Tibial nerve (tissue), 4 donors: Measurements from ENCODE around the gene NAMPT. TPM values are rescaled to one million over a fixed set of nuclear protein-coding genes. Genes with fewer than 3 reads are reported as not detected.
A peak's percentile ranks its signal among the peaks of the same experiment; 100 is the strongest.

ENCODE experiments used
- DNase-seq, 2 donors: peaks; one replicate each; pipeline ENCODE4 v3.0.0-alpha.2; 2019; ENCODE audit warnings: low spot score in 2 of 2
- H3K27ac ChIP-seq, 4 donors: fragments of 200-600 bp; sonication (generic) in 3 of 4; one replicate each; pipeline ENCODE4 v1.5.1; 2017 to 2019; ENCODE audit warnings: mild to moderate bottlenecking in 1 of 4
- H3K27me3 ChIP-seq, 2 donors: fragments of 200-600 bp; sonication (generic) in 1 of 2; one replicate each; pipeline versions ENCODE4 v1.5.1 to v1.6.0; 2017 to 2019
- H3K36me3 ChIP-seq, 3 donors: fragments of 200-600 bp; sonication (generic); one replicate each; pipeline ENCODE4 v1.5.1; 2018 to 2019
- H3K4me1 ChIP-seq, 4 donors: fragments of 200-600 bp; sonication (generic) in 3 of 4; one replicate each; pipeline ENCODE4 v1.5.1; 2017 to 2019
- H3K4me3 ChIP-seq, 4 donors: fragments of 200-600 bp; sonication (generic) in 3 of 4; one replicate each; pipeline ENCODE4 v1.5.1; 2017 to 2019; ENCODE audit warnings: mild to moderate bottlenecking in 1 of 4, moderate library complexity in 1 of 4
- H3K9me3 ChIP-seq, 4 donors: fragments of 200-600 bp; sonication (generic) in 3 of 4; one replicate each; pipeline ENCODE4 v1.5.1; 2017 to 2019
- EP300 ChIP-seq, 2 donors: sonication (generic); formaldehyde crosslinking; IDR thresholded peaks; one replicate each; pipeline ENCODE4 v1.6.1; 2017; ENCODE audit warnings: antibody characterized with exemption in 2 of 2, mild to moderate bottlenecking in 1 of 2
- POLR2A ChIP-seq, 2 donors: fragments of 450-650 bp; IDR thresholded peaks; one replicate each; pipeline ENCODE4 v1.6.1; 2017; ENCODE audit warnings: antibody characterized with exemption in 2 of 2, mild to moderate bottlenecking in 2 of 2, moderate library complexity in 2 of 2
- WGBS, 2 donors: methylation state at CpG; one replicate each; pipeline ENCODE4 v1.1.5; 2018; 5-methylcytosine and 5-hydroxymethylcytosine counted together
- total RNA-seq, 4 donors: library from RNA; depleted of rRNA; stranded (reverse); fragments of >200 nt; gene quantifications; one replicate each; pipeline ENCODE4 v1.1.0, GENCODE V29; 2016
- TF ChIP-seq, protein P1 (sequence below), 5 experiments: fragments of 200-600 bp in 3 of 5; fragments of 450-650 bp in 2 of 5; sonication (generic) in 3 of 5; IDR thresholded peaks; one replicate each; pipeline ENCODE4 v1.5.1; 2016 to 2019; ENCODE audit warnings: antibody characterized with exemption in 5 of 5, mild to moderate bottlenecking in 3 of 5, moderate library complexity in 2 of 5

The NAMPT gene
- total RNA-seq, 4 donors from 2014 or later, result 69.1 to 270 (median 87.3) TPM

DNA sequence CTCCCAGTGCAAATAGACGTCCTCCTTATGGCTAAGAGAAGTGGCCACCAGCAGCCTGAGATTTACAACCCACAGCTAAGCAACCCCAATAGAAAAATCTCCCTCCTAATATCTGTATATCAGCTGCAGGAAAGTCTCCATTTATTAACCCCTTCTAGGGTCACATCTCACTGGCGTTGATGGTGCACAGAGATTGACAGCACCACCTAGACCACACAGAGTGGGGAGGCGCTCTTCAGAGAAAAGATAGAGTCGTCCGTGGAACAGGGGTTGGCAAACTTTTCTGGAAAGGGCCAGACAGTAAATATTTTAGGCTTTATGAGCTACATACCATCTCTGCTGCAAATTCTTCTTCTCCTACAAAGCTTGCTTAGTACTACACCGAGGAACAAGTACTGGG lies 60.0 kb downstream of the NAMPT start:
- H3K27ac ChIP-seq, result no peak overlapping the region
- no peaks in the 10 kb centered on the region for H3K9me3 ChIP-seq
- H3K27me3 ChIP-seq, result no peaks in the 10 kb centered on the region
- no peak for DNase-seq
- 66 to 67% methylated on average over 6 of the region's 6 CpGs for WGBS, 2 donors
- no peaks in the 10 kb centered on the region for H3K36me3 ChIP-seq
- TF ChIP-seq EP300 (IDR thresholded peaks at IDR 0.05), result no peak
- TF ChIP-seq POLR2A (IDR thresholded peaks at IDR 0.05), result no peak
- TF ChIP-seq, protein P1, sequence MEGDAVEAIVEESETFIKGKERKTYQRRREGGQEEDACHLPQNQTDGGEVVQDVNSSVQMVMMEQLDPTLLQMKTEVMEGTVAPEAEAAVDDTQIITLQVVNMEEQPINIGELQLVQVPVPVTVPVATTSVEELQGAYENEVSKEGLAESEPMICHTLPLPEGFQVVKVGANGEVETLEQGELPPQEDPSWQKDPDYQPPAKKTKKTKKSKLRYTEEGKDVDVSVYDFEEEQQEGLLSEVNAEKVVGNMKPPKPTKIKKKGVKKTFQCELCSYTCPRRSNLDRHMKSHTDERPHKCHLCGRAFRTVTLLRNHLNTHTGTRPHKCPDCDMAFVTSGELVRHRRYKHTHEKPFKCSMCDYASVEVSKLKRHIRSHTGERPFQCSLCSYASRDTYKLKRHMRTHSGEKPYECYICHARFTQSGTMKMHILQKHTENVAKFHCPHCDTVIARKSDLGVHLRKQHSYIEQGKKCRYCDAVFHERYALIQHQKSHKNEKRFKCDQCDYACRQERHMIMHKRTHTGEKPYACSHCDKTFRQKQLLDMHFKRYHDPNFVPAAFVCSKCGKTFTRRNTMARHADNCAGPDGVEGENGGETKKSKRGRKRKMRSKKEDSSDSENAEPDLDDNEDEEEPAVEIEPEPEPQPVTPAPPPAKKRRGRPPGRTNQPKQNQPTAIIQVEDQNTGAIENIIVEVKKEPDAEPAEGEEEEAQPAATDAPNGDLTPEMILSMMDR (IDR thresholded peaks at IDR 0.05), result no peak
- H3K4me1 ChIP-seq, result no peaks in the 10 kb centered on the region
- no peak overlapping the region for H3K4me3 ChIP-seq

- Histone ChIP-seq H3K4me1 (no peaks in the 10 kb centered on the region), H3K9me3 (no peaks in the 10 kb centered on the region), H3K27ac (no peak overlapping the region), H3K36me3 (no peaks in the 10 kb centered on the region), H3K27me3 (no peaks in the 10 kb centered on the region), H3K4me3 (no peak overlapping the region)
- 82 to 85% methylated on average over 4 of the region's 4 CpGs for WGBS, 2 donors
- no peak for DNase-seq
- TF ChIP-seq EP300 (IDR thresholded peaks at IDR 0.05) (no peak), POLR2A (IDR thresholded peaks at IDR 0.05) (no peak)
- TF ChIP-seq, protein P1 (IDR thresholded peaks at IDR 0.05), result no peak
These were observed 61.6 kb downstream of the NAMPT start for GRCh38 chr7:106223156-106223555.

GRCh38 chr7:106222545-106222944 lies 62.2 kb downstream of the NAMPT start:
- no peaks in the 10 kb centered on the region for H3K27me3 ChIP-seq
- H3K4me1 ChIP-seq, result peaks cover 0 to 3% (median 0%) of the 10 kb centered on the region in 4 donors
- H3K4me3 ChIP-seq, result no peak overlapping the region
- TF ChIP-seq EP300 (IDR thresholded peaks at IDR 0.05) (no peak), POLR2A (IDR thresholded peaks at IDR 0.05) (no peak)
- TF ChIP-seq, protein P1 (IDR thresholded peaks at IDR 0.05), result no peak
- H3K36me3 ChIP-seq, result no peaks in the 10 kb centered on the region
- 86 to 88% methylated on average over 2 of the region's 2 CpGs for WGBS, 2 donors
- H3K27ac ChIP-seq, result no peak overlapping the region
- H3K9me3 ChIP-seq, result no peaks in the 10 kb centered on the region
- DNase-seq, result no peak

DNA sequence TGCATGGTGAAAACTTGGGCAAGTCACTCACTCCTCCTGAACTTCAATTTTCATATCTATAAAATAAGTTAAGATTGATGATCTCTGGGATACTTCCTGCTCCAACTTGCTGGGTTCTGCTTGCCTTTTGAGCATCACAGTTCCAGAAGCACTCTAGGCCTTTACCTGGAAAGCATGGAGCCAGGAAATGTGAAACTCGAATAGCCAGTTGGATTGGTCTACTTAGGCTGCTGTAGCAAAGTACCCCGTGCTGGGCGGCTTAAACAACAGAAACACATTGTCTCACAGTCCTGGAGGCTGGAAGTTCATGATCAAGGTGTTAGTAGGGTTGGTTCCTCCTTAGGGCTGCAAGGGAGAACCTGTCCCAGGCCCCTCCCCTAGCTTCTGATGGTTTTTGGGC lies 64.5 kb downstream of the NAMPT start:
- H3K4me1 ChIP-seq, result peaks cover 0 to 19% (median 9%) of the 10 kb centered on the region in 4 donors
- TF ChIP-seq POLR2A (IDR thresholded peaks at IDR 0.05), result no peak
- no peak overlapping the region for H3K4me3 ChIP-seq
- H3K27ac ChIP-seq, result no peak overlapping the region
- 81 to 84% methylated on average over 3 of the region's 3 CpGs for WGBS, 2 donors
- no peak for DNase-seq
- H3K9me3 ChIP-seq, result no peaks in the 10 kb centered on the region
- no peaks in the 10 kb centered on the region for H3K27me3 ChIP-seq
- H3K36me3 ChIP-seq, result no peaks in the 10 kb centered on the region

DNA sequence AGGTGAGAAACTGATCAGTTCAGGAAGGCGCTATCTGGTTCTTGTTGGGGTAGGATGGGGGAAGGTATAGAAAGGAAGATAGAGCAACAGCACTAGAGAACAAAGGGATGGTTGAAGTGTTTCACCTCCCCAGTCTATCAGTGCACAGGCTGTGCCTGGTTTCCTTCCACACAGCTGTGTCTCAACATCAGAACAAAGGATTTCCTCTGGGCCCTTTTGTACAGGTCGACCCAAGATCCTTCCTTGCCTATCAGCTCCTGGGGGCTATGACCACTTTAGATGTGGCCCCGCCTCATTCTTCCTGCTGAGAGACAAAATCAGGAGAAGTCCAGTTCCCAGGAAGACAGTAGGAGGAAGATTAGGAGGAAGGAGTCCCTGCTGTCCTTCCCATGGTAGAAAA lies 65.6 kb downstream of the NAMPT start:
- 80 to 83% methylated on average over 3 of the region's 3 CpGs for WGBS, 2 donors
- Histone ChIP-seq H3K4me3 (no peak overlapping the region), H3K9me3 (no peaks in the 10 kb centered on the region), H3K27me3 (no peaks in the 10 kb centered on the region), H3K36me3 (no peaks in the 10 kb centered on the region), H3K4me1 (peaks cover 0 to 19% (median 9%) of the 10 kb centered on the region in 4 donors), H3K27ac (no peak overlapping the region)
- no peak for TF ChIP-seq EP300 (IDR thresholded peaks at IDR 0.05)
- TF ChIP-seq, protein P1 (IDR thresholded peaks at IDR 0.05), result no peak
- TF ChIP-seq POLR2A (IDR thresholded peaks at IDR 0.05), result no peak
- no peak for DNase-seq

- peak overlapping the region in 1 of 4 donors; percentile 83 for H3K27ac ChIP-seq
- no peak overlapping the region for H3K4me3 ChIP-seq
- no peaks in the 10 kb centered on the region for H3K36me3 ChIP-seq
- H3K4me1 ChIP-seq, result peaks cover 0 to 19% (median 9%) of the 10 kb centered on the region in 4 donors
- TF ChIP-seq, protein P1 (IDR thresholded peaks at IDR 0.05), result no peak
- TF ChIP-seq EP300 (IDR thresholded peaks at IDR 0.05), result no peak
- no peak for TF ChIP-seq POLR2A (IDR thresholded peaks at IDR 0.05)
- DNase-seq, result no peak
- 89 to 94% methylated on average over 3 of the region's 3 CpGs for WGBS, 2 donors
- no peaks in the 10 kb centered on the region for H3K9me3 ChIP-seq
- no peaks in the 10 kb centered on the region for H3K27me3 ChIP-seq
These were observed 66.2 kb downstream of the NAMPT start for GRCh38 chr7:106218546-106218945.
